WTC11 (cell line): ENCODE data around the gene CDH1.

Experiments
- TP53 ChIP-seq: sonication (generic); formaldehyde crosslinking; IDR thresholded peaks from 2 replicates; pipeline ENCODE4 v1.8.1; 2023; ENCODE audit warnings: mild to moderate bottlenecking, missing genetic modification reagents
- ZNF138 ChIP-seq: sonication (generic); formaldehyde crosslinking; conservative IDR thresholded peaks from 2 replicates; pipeline ENCODE4 v1.8.1; 2022; ENCODE audit warnings: mild to moderate bottlenecking, moderate library complexity, missing genetic modification reagents
- TF ChIP-seq, protein P1 (sequence below): fragments of 200-600 bp; IDR thresholded peaks from 2 replicates; pipeline ENCODE4 v1.8.0; 2022; ENCODE audit warnings: antibody characterized with exemption

DNA sequence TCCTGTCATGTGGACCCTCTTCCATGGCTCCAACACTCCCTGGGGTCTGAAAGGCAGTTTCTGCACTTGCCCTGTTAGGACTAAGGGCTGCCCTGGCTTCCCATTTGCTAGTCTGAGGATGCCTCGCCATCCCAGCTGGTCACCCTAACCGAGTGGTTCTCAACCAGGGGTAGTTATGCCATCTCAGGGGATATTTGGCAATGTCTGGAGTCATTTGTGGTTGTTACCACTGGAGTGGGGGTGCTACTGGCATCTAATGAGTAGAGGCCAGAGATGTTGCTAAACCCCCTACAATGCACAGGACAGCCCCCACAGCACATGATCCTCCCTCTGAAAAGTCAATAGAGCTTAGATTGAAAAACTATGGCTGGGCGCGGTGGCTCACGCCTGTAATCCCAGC, 26.9 kb upstream of the CDH1 start:
- TF ChIP-seq, protein P1, sequence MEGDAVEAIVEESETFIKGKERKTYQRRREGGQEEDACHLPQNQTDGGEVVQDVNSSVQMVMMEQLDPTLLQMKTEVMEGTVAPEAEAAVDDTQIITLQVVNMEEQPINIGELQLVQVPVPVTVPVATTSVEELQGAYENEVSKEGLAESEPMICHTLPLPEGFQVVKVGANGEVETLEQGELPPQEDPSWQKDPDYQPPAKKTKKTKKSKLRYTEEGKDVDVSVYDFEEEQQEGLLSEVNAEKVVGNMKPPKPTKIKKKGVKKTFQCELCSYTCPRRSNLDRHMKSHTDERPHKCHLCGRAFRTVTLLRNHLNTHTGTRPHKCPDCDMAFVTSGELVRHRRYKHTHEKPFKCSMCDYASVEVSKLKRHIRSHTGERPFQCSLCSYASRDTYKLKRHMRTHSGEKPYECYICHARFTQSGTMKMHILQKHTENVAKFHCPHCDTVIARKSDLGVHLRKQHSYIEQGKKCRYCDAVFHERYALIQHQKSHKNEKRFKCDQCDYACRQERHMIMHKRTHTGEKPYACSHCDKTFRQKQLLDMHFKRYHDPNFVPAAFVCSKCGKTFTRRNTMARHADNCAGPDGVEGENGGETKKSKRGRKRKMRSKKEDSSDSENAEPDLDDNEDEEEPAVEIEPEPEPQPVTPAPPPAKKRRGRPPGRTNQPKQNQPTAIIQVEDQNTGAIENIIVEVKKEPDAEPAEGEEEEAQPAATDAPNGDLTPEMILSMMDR, result no peak
- TF ChIP-seq TP53 (CRISPR knock-in tag), result no peak
- TF ChIP-seq ZNF138 (CRISPR knock-in tag), result no peak
